Testis (tissue), 3 donors: ENCODE results near the gene ADD1. TPM values are rescaled to one million over a fixed set of nuclear protein-coding genes. Genes with fewer than 3 reads are reported as not detected.
A peak's percentile ranks its signal among the peaks of the same experiment; 100 is the strongest.

Experiments used
- DNase-seq: peaks from one replicate; pipeline ENCODE4 v3.0.0-alpha.2; 2019
- H3K27ac ChIP-seq, 2 donors: fragments of 200-600 bp; sonication (generic); one replicate each; pipeline ENCODE4 v1.5.1; 2019
- H3K27me3 ChIP-seq: fragments of 200-600 bp; sonication (generic); one replicate; pipeline ENCODE4 v1.5.1; 2019
- H3K36me3 ChIP-seq: fragments of 200-600 bp; sonication (generic); one replicate; pipeline ENCODE4 v1.5.1; 2017; ENCODE audit warnings: low read depth; ENCODE audit errors: missing control alignments
- H3K4me1 ChIP-seq: fragments of 200-600 bp; sonication (generic); one replicate; pipeline ENCODE4 v1.5.1; 2019
- H3K4me3 ChIP-seq, 2 donors: fragments of 200-600 bp; sonication (generic); one replicate each; pipeline ENCODE4 v1.5.1; 2017 to 2019
- H3K9me3 ChIP-seq: fragments of 200-600 bp; sonication (generic); one replicate; pipeline ENCODE4 v1.5.1; 2017
- CTCF ChIP-seq, 3 experiments: fragments of 450-650 bp in 2 of 3; fragments of 200-600 bp in 1 of 3; sonication (generic) in 1 of 3; IDR thresholded peaks; one replicate each; pipeline ENCODE4 v1.5.1; 2016 to 2019; ENCODE audit warnings: antibody characterized with exemption in 3 of 3, mild to moderate bottlenecking in 2 of 3, moderate library complexity in 1 of 3
- POLR2A ChIP-seq: fragments of 450-650 bp; IDR thresholded peaks from one replicate; pipeline ENCODE4 v1.6.1; 2017; ENCODE audit warnings: antibody characterized with exemption, mild to moderate bottlenecking, moderate library complexity
- WGBS, 2 donors: methylation state at CpG; one replicate each; pipeline ENCODE4 v1.1.5; 2018; 5-methylcytosine and 5-hydroxymethylcytosine counted together
- intact Hi-C: fragments of 100-400 bp; cut with DNase I; formaldehyde crosslinking; loops from one replicate; pipeline ENCODE4 v1.15.1; 2023; ENCODE audit warnings: low total_unique reads
- polyA plus RNA-seq: library from polyadenylated mRNA; stranded (reverse); fragments of 350-450 nt; fragmentation: Illumina TruSeq; extraction: RNeasy Lipid Tissue Mini Kit (QIAGEN cat#74804); gene quantifications from one replicate; pipeline ENCODE4 v1.2.3, GENCODE V29; 2014; ENCODE audit warnings: low read depth, low replicate concordance; ENCODE audit not compliant: insufficient read depth
- total RNA-seq, 2 donors: library from RNA; depleted of rRNA; stranded (reverse); fragments of >200 nt; gene quantifications; one replicate each; pipeline ENCODE4 v1.2.3, GENCODE V29; 2016

The ADD1 gene
- total and polyA plus RNA-seq, 3 donors from 2014 or later, result 233 to 355 (median 318) TPM

GRCh38 chr4:2818351-2818939 is 25.2 kb upstream of the ADD1 start:
- Histone ChIP-seq H3K36me3 (no peaks in the 10 kb centered on the region), H3K27ac (peak overlapping the region; percentile 19 to 64), H3K4me3 (peak overlapping the region; percentile 46 to 59), H3K9me3 (no peaks in the 10 kb centered on the region), H3K27me3 (no peaks in the 10 kb centered on the region), H3K4me1 (peaks cover 10% of the 10 kb centered on the region)
- DNase-seq, result no peak
- 1 to 3% methylated on average over 27 to 51 of the region's 54 CpGs for WGBS, 2 donors
- intact Hi-C loops, result no loop called here
- TF ChIP-seq CTCF (IDR thresholded peaks at IDR 0.05) (no peak), POLR2A (no peak)

- Histone ChIP-seq H3K4me1 (peaks cover 10% of the 10 kb centered on the region), H3K4me3 (no peak overlapping the region)
Measured at GRCh38 chr4:2819244-2820215, 24.1 kb upstream of the ADD1 start.

GRCh38 chr4:2820216-2820982 is 23.2 kb upstream of the ADD1 start:
- H3K27me3 ChIP-seq, result no peaks in the 10 kb centered on the region
- no peak overlapping the region for H3K27ac ChIP-seq
- no peaks in the 10 kb centered on the region for H3K9me3 ChIP-seq
- intact Hi-C loops, result no loop called here
- TF ChIP-seq POLR2A (no peak), CTCF (IDR thresholded peaks at IDR 0.05) (no peak)
- DNase-seq, result no peak
- 90 to 94% methylated on average over 10 to 12 of the region's 13 CpGs for WGBS, 2 donors
- H3K4me3 ChIP-seq, result no peak overlapping the region
- H3K4me1 ChIP-seq, result peaks cover 17% of the 10 kb centered on the region
- H3K36me3 ChIP-seq, result no peaks in the 10 kb centered on the region

More at GRCh38 chr4:2819244-2820215, 24.1 kb upstream of the ADD1 start:
- H3K36me3 ChIP-seq, result no peaks in the 10 kb centered on the region
- intact Hi-C loops, result no loop called here
- no peak for DNase-seq
- H3K9me3 ChIP-seq, result no peaks in the 10 kb centered on the region
- no peaks in the 10 kb centered on the region for H3K27me3 ChIP-seq
- TF ChIP-seq CTCF (IDR thresholded peaks at IDR 0.05) (no peak), POLR2A (no peak)
- no peak overlapping the region for H3K27ac ChIP-seq
- 77 to 87% methylated on average over 4 to 5 of the region's 5 CpGs for WGBS, 2 donors

- Histone ChIP-seq H3K4me1 (peaks cover 13% of the 10 kb centered on the region), H3K4me3 (no peak overlapping the region), H3K36me3 (no peaks in the 10 kb centered on the region), H3K9me3 (no peaks in the 10 kb centered on the region), H3K27ac (no peak overlapping the region), H3K27me3 (no peaks in the 10 kb centered on the region)
- WGBS, 2 donors, result 92 to 96% methylated on average over 20 to 23 of the region's 23 CpGs
- DNase-seq, result no peak
- TF ChIP-seq CTCF (IDR thresholded peaks at IDR 0.05), result no peak
- no peak for TF ChIP-seq POLR2A
- intact Hi-C loops, result no loop called here
Measured at GRCh38 chr4:2822461-2823300, 21.0 kb upstream of the ADD1 start.
